ENCODE data around the gene L2HGDH.

Gene L2HGDH

GRCh38 chr14:50311337-50311971 is 575 bp downstream of the L2HGDH start:
- no peaks in the 10 kb centered on the region for H3K27me3 ChIP-seq (replicated peaks; ENCODE audit: insufficient read depth, low read length)
- H3K27ac ChIP-seq (ENCODE audit: low read length), result peak overlapping the region; percentile 74; the same call in 1 of the 2 replicates
- H3K4me1 ChIP-seq (ENCODE audit: low read length), result peaks cover 6% of the 10 kb centered on the region; the same call in 1 of the 2 replicates
- no peaks in the 10 kb centered on the region for H3K36me3 ChIP-seq (replicated peaks; ENCODE audit: insufficient read depth, low read length)
- H3K79me2 ChIP-seq (ENCODE audit: low read length), result peaks cover 12% of the 10 kb centered on the region
- H3K9me2 ChIP-seq (replicated peaks; ENCODE audit: insufficient read depth, low read length), result no peaks in the 10 kb centered on the region
- H3K4me2 ChIP-seq (ENCODE audit: low read depth, low read length), result peak overlapping the region; percentile 87
- H3F3A ChIP-seq (ENCODE audit: insufficient read depth, low read length), result 0 out of 2 replicates have a peak, but pooled peaks cover 3% of the 10 kb centered on the region
- H3K4me3 ChIP-seq (ENCODE audit: low read length), result peak overlapping the region; percentile 84
- TF ChIP-seq CTCF (IDR thresholded peaks at IDR 0.05; ENCODE audit: low read length) (peak; percentile 42; the same call in 1 of the 2 replicates), EZH2 (optimal IDR thresholded peaks at IDR 0.05; ENCODE audit: low read depth, low read length) (no peak)
- H3K9ac ChIP-seq (ENCODE audit: low read length), result peak overlapping the region; percentile 61; the same call in 1 of the 2 replicates
- no peaks in the 10 kb centered on the region for H4K20me1 ChIP-seq (ENCODE audit: insufficient read depth, low read length)
- DNase-seq, result no peak
- H2AFZ ChIP-seq (ENCODE audit: low read length), result peak overlapping the region; percentile 75
- H3K9me3 ChIP-seq (replicated peaks; ENCODE audit: insufficient read depth, low read length), result no peaks in the 10 kb centered on the region

GRCh38 chr14:50310445-50310844 is 1.6 kb downstream of the L2HGDH start:
- H3K36me3 ChIP-seq (replicated peaks; ENCODE audit: insufficient read depth, low read length), result no peaks in the 10 kb centered on the region
- no peak overlapping the region for H3K4me2 ChIP-seq (ENCODE audit: low read depth, low read length)
- 0 out of 2 replicates have a peak, but pooled peaks cover 3% of the 10 kb centered on the region for H3F3A ChIP-seq (ENCODE audit: insufficient read depth, low read length)
- H3K4me1 ChIP-seq (ENCODE audit: low read length), result peaks cover 6% of the 10 kb centered on the region; the same call in 1 of the 2 replicates
- H3K79me2 ChIP-seq (ENCODE audit: low read length), result peaks cover 12% of the 10 kb centered on the region
- H3K9me3 ChIP-seq (replicated peaks; ENCODE audit: insufficient read depth, low read length), result no peaks in the 10 kb centered on the region
- no peak overlapping the region for H3K9ac ChIP-seq (ENCODE audit: low read length)
- no peak overlapping the region for H2AFZ ChIP-seq (ENCODE audit: low read length)
- no peak overlapping the region for H3K4me3 ChIP-seq (ENCODE audit: low read length)
- DNase-seq, result no peak
- no peak overlapping the region for H3K27ac ChIP-seq (ENCODE audit: low read length)
- TF ChIP-seq CTCF (IDR thresholded peaks at IDR 0.05; ENCODE audit: low read length) (no peak), EZH2phosphoT487 (IDR thresholded peaks at IDR 0.05; ENCODE audit: low read length) (no peak), EZH2 (optimal IDR thresholded peaks at IDR 0.05; ENCODE audit: low read depth, low read length) (no peak)
- no peaks in the 10 kb centered on the region for H4K20me1 ChIP-seq (ENCODE audit: insufficient read depth, low read length)
- H3K9me2 ChIP-seq (replicated peaks; ENCODE audit: insufficient read depth, low read length), result no peaks in the 10 kb centered on the region
- no peaks in the 10 kb centered on the region for H3K27me3 ChIP-seq (replicated peaks; ENCODE audit: insufficient read depth, low read length)

- no peak for DNase-seq
- Histone ChIP-seq H3K9ac (ENCODE audit: low read length) (no peak overlapping the region), H3K4me3 (ENCODE audit: low read length) (no peak overlapping the region), H3K79me2 (ENCODE audit: low read length) (peaks cover 10% of the 10 kb centered on the region), H3K27me3 (replicated peaks; ENCODE audit: insufficient read depth, low read length) (no peaks in the 10 kb centered on the region), H3K9me2 (replicated peaks; ENCODE audit: insufficient read depth, low read length) (no peaks in the 10 kb centered on the region), H3F3A (ENCODE audit: insufficient read depth, low read length) (0 out of 2 replicates have a peak, but pooled peaks cover 3% of the 10 kb centered on the region), H2AFZ (ENCODE audit: low read length) (no peak overlapping the region), H3K9me3 (replicated peaks; ENCODE audit: insufficient read depth, low read length) (no peaks in the 10 kb centered on the region), H3K4me2 (ENCODE audit: low read depth, low read length) (no peak overlapping the region), H3K27ac (ENCODE audit: low read length) (no peak overlapping the region), H4K20me1 (ENCODE audit: insufficient read depth, low read length) (no peaks in the 10 kb centered on the region), H3K36me3 (replicated peaks; ENCODE audit: insufficient read depth, low read length) (no peaks in the 10 kb centered on the region), H3K4me1 (ENCODE audit: low read length) (peaks cover 5% of the 10 kb centered on the region; the same call in 1 of the 2 replicates)
- no peak for TF ChIP-seq EZH2 (optimal IDR thresholded peaks at IDR 0.05; ENCODE audit: low read depth, low read length)
- TF ChIP-seq EZH2phosphoT487 (IDR thresholded peaks at IDR 0.05; ENCODE audit: low read length), result no peak
- no peak for TF ChIP-seq CTCF (IDR thresholded peaks at IDR 0.05; ENCODE audit: low read length)
Observed at GRCh38 chr14:50308363-50308915, 3.6 kb downstream of the L2HGDH start.

All from MM.1S (cell line).